HEK293T (cell line): Measurements from ENCODE around the gene SLC6A2.

Source experiments
- ARNT ChIP-seq: fragments of 450-650 bp; IDR thresholded peaks from 2 replicates; pipeline ENCODE4 v1.6.1; 2017; ENCODE audit warnings: mild to moderate bottlenecking
- CTBP1 ChIP-seq: fragments of 450-650 bp; IDR thresholded peaks from 2 replicates; pipeline ENCODE4 v1.6.1; 2016; ENCODE audit warnings: borderline replicate concordance
- ELF4 ChIP-seq: fragments of 450-650 bp; IDR thresholded peaks from 2 replicates; pipeline ENCODE4 v1.6.1; 2017; ENCODE audit warnings: antibody characterized with exemption
- FOXA1 ChIP-seq: fragments of 450-650 bp; IDR thresholded peaks from 2 replicates; pipeline ENCODE4 v1.6.1; 2016; ENCODE audit warnings: mild to moderate bottlenecking
- FOXM1 ChIP-seq: fragments of 450-650 bp; IDR thresholded peaks from 2 replicates; pipeline ENCODE4 v1.6.1; 2017; ENCODE audit warnings: mild to moderate bottlenecking, borderline replicate concordance
- HDGF ChIP-seq: fragments of 450-650 bp; IDR thresholded peaks from 2 replicates; pipeline ENCODE4 v1.6.1; 2017; ENCODE audit warnings: antibody characterized with exemption, borderline replicate concordance
- L3MBTL2 ChIP-seq: fragments of 450-650 bp; conservative IDR thresholded peaks from 2 replicates; pipeline ENCODE4 v1.6.1; 2016; ENCODE audit warnings: mild to moderate bottlenecking
- LEF1 ChIP-seq: fragments of 450-650 bp; IDR thresholded peaks from 2 replicates; pipeline ENCODE4 v1.6.1; 2017; ENCODE audit warnings: mild to moderate bottlenecking, borderline replicate concordance
- SP1 ChIP-seq: fragments of 450-650 bp; IDR thresholded peaks from 2 replicates; pipeline ENCODE4 v1.6.1; 2017
- SUZ12 ChIP-seq: fragments of 450-650 bp; IDR thresholded peaks from 2 replicates; pipeline ENCODE4 v1.6.1; 2016; ENCODE audit warnings: mild to moderate bottlenecking

- no peak for TF ChIP-seq FOXA1
- no peak for TF ChIP-seq FOXM1
- no peak for TF ChIP-seq SUZ12
- no peak for TF ChIP-seq ELF4
- TF ChIP-seq HDGF: no peak
- no peak for TF ChIP-seq CTBP1
- TF ChIP-seq SP1: no peak
- TF ChIP-seq ARNT: no peak
- TF ChIP-seq LEF1: no peak
- TF ChIP-seq L3MBTL2: no peak
Measured at GRCh38 chr16:55687802-55688201, 32.0 kb downstream of the SLC6A2 start.
